ENCODE results near the gene IL17RE. TPM values are rescaled to one million over a fixed set of nuclear protein-coding genes. Genes with fewer than 3 reads are reported as not detected.
A peak's percentile ranks its signal among the peaks of the same experiment; 100 is the strongest.

IL17RE gene
- total and polyA plus RNA-seq, 9 of the 15 experiments (the other 6 are each of a cell fraction or from before 2014, with no cell fraction given): 0.32 to 1.9 (median 0.51) TPM; not detected in 4

DNA sequence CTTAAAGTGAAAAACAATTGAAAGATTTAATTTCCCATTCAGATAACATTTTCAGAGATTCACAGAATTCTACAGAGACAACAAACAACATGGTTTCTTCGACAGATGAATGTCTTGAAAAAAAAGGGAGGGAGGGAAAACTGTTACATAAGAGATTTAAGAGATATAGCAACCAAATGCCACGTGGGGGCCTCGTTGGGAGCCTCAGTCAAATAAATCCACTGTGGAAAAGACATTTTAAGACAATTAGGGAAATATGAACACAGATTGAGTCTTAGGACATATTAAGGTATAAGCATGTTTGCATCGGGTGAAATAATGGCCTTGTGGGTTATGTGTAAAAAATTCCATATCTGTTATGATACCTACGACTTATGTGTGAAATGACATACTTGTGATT lies 54.6 kb downstream of the IL17RE start (continued):
- TF ChIP-seq BCLAF1 (IDR thresholded peaks at IDR 0.05; ENCODE audit: borderline replicate concordance in 1 of 2, control insufficient read depth in 1 of 2, low read depth in 2 of 2, low read length in 1 of 2): no peak
- TF ChIP-seq ZEB2 (IDR thresholded peaks at IDR 0.05): no peak
- no peak for TF ChIP-seq RBM34 (IDR thresholded peaks at IDR 0.05; ENCODE audit: borderline replicate concordance, insufficient read depth, low read length)
- no peak for TF ChIP-seq PPARD (CRISPR knock-in tag; IDR thresholded peaks at IDR 0.05)
- 0 out of 4 replicates have a peak, but pooled peaks of 1 of the 2 experiments have one; percentile 13 for TF ChIP-seq RAD21 (CRISPR knock-in tag; conservative IDR thresholded peaks at IDR 0.05 in 1 of 2, IDR thresholded peaks at IDR 0.05 in 1 of 2)
- no peak for TF ChIP-seq GABPB1 (CRISPR knock-in tag; IDR thresholded peaks at IDR 0.05)
- TF ChIP-seq, protein P1, sequence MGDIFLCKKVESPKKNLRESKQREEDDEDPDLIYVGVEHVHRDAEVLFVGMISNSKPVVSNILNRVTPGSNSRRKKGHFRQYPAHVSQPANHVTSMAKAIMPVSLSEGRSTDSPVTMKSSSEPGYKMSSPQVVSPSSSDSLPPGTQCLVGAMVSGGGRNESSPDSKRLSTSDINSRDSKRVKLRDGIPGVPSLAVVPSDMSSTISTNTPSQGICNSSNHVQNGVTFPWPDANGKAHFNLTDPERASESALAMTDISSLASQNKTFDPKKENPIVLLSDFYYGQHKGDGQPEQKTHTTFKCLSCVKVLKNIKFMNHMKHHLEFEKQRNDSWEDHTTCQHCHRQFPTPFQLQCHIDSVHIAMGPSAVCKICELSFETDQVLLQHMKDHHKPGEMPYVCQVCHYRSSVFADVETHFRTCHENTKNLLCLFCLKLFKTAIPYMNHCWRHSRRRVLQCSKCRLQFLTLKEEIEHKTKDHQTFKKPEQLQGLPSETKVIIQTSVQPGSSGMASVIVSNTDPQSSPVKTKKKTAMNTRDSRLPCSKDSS (IDR thresholded peaks at IDR 0.05; ENCODE audit: low read depth, partially characterized antibody): no peak
- TF ChIP-seq ZNF77 (CRISPR knock-in tag; IDR thresholded peaks at IDR 0.05): no peak
- TF ChIP-seq WHSC1 (IDR thresholded peaks at IDR 0.05; ENCODE audit: low read length): no peak
- peak; percentile 42; the same call in 1 of the 2 replicates for TF ChIP-seq CREB3L1 (IDR thresholded peaks at IDR 0.05; ENCODE audit: borderline replicate concordance, low read depth)
- TF ChIP-seq ZBTB1 (CRISPR knock-in tag; IDR thresholded peaks at IDR 0.05; ENCODE audit: borderline replicate concordance, low read depth): no peak
- TF ChIP-seq, protein P2, sequence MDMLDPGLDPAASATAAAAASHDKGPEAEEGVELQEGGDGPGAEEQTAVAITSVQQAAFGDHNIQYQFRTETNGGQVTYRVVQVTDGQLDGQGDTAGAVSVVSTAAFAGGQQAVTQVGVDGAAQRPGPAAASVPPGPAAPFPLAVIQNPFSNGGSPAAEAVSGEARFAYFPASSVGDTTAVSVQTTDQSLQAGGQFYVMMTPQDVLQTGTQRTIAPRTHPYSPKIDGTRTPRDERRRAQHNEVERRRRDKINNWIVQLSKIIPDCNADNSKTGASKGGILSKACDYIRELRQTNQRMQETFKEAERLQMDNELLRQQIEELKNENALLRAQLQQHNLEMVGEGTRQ (CRISPR knock-in tag; IDR thresholded peaks at IDR 0.05): 0 out of 2 replicates have a peak, but pooled peaks have one; percentile 8
- no peak for TF ChIP-seq RBFOX2 (IDR thresholded peaks at IDR 0.05; ENCODE audit: low read depth, low read length)
- TF ChIP-seq, protein P3, sequence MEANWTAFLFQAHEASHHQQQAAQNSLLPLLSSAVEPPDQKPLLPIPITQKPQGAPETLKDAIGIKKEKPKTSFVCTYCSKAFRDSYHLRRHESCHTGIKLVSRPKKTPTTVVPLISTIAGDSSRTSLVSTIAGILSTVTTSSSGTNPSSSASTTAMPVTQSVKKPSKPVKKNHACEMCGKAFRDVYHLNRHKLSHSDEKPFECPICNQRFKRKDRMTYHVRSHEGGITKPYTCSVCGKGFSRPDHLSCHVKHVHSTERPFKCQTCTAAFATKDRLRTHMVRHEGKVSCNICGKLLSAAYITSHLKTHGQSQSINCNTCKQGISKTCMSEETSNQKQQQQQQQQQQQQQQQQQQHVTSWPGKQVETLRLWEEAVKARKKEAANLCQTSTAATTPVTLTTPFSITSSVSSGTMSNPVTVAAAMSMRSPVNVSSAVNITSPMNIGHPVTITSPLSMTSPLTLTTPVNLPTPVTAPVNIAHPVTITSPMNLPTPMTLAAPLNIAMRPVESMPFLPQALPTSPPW (CRISPR knock-in tag; IDR thresholded peaks at IDR 0.05): peak; percentile 29; the same call in 1 of the 2 replicates
- TF ChIP-seq GATAD2B (IDR thresholded peaks at IDR 0.05; ENCODE audit: borderline replicate concordance): peak; percentile 29; the same call in 1 of the 2 replicates
- TF ChIP-seq, protein P4, sequence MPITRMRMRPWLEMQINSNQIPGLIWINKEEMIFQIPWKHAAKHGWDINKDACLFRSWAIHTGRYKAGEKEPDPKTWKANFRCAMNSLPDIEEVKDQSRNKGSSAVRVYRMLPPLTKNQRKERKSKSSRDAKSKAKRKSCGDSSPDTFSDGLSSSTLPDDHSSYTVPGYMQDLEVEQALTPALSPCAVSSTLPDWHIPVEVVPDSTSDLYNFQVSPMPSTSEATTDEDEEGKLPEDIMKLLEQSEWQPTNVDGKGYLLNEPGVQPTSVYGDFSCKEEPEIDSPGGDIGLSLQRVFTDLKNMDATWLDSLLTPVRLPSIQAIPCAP (CRISPR knock-in tag; IDR thresholded peaks at IDR 0.05; ENCODE audit: borderline replicate concordance): no peak
- TF ChIP-seq TSC22D4 (tag; IDR thresholded peaks at IDR 0.05): no peak
- no peak for TF ChIP-seq NUFIP1 (IDR thresholded peaks at IDR 0.05; ENCODE audit: partially characterized antibody)
- TF ChIP-seq NCOA6 (IDR thresholded peaks at IDR 0.05): no peak

All from K562 (cell line).